GM19239 (cell line): Measurements from ENCODE around the gene S100A5.
"Not testable (repeated sequence)": the region's sequence is repeated elsewhere in the genome, so short reads cannot be mapped to it uniquely, and the experiment has no call there.

ENCODE experiments used
- DNase-seq: peaks from one replicate; pipeline ENCODE4 v3.0.0; 2011; ENCODE audit warnings: low spot score; ENCODE audit not compliant: insufficient read length
- FAIRE-seq: peaks from 2 replicates; lab custom pipeline; 2011; peaks lifted over from hg19 to GRCh38; lab: Jason Lieb, UNC

The S100A5 gene

GRCh38 chr1:153567621-153568366 is 27.1 kb upstream of the S100A5 start:
- no peak for DNase-seq
- FAIRE-seq = no peak

GRCh38 chr1:153566414-153567371 is 26.0 kb upstream of the S100A5 start:
- DNase-seq = no peak
- FAIRE-seq = peak; percentile 33

- no peak for FAIRE-seq
- no peak for DNase-seq
These were observed 25.0 kb upstream of the S100A5 start, which contains the start of gene S100A2 for GRCh38 chr1:153565529-153566374. S100A2 (minus strand) TSS chr1:153565844; CDS start chr1:153563877, 1,967 bp downstream.

- DNase-seq = no peak
- FAIRE-seq = no peak
These were observed 23.3 kb upstream of the S100A5 start for GRCh38 chr1:153563991-153564390.

- no peak for FAIRE-seq
- DNase-seq = no peak
These were observed 22.8 kb upstream of the S100A5 start for GRCh38 chr1:153563483-153563901.

- not testable (repeated sequence) for FAIRE-seq, DNase-seq
These were observed 21.3 kb upstream of the S100A5 start for GRCh38 chr1:153562021-153562420.

- DNase-seq = no peak
- FAIRE-seq = no peak
These were observed 20.8 kb upstream of the S100A5 start for GRCh38 chr1:153561466-153561985.

GRCh38 chr1:153560771-153561465 is 20.2 kb upstream of the S100A5 start:
- no peak for DNase-seq
- FAIRE-seq = no peak

- FAIRE-seq = no peak
- DNase-seq = no peak
These were observed 19.5 kb upstream of the S100A5 start for GRCh38 chr1:153560241-153560640.

- FAIRE-seq (no peak), DNase-seq (no peak)
These were observed 17.1 kb upstream of the S100A5 start for GRCh38 chr1:153557877-153558276.

GRCh38 chr1:153556348-153556747 is 15.6 kb upstream of the S100A5 start:
- FAIRE-seq = no peak
- no peak for DNase-seq

GRCh38 chr1:153553830-153554541 is 13.3 kb upstream of the S100A5 start:
- DNase-seq (no peak), FAIRE-seq (no peak)

- FAIRE-seq = no peak
- DNase-seq = no peak
These were observed 12.4 kb upstream of the S100A5 start for GRCh38 chr1:153553096-153553495.

GRCh38 chr1:153552335-153552734 is 11.6 kb upstream of the S100A5 start:
- FAIRE-seq (no peak), DNase-seq (no peak)

GRCh38 chr1:153550827-153551500 is 10.2 kb upstream of the S100A5 start:
- DNase-seq (no peak), FAIRE-seq (no peak)

GRCh38 chr1:153550398-153550758 is 9.6 kb upstream of the S100A5 start:
- DNase-seq (no peak), FAIRE-seq (no peak)

- FAIRE-seq = no peak
- no peak for DNase-seq
These were observed 9.1 kb upstream of the S100A5 start for GRCh38 chr1:153549741-153550397.
